WTC11 (cell line): ENCODE measurements around the gene STAG1. TPM values are rescaled to one million over a fixed set of nuclear protein-coding genes. Genes with fewer than 3 reads are reported as not detected.

Experiments used
- ATAC-seq: fragments of 200-7000 bp; cut with Tn5 transposase; 2 replicates; pipeline ENCODE4 v1.10.0; 2021; ENCODE audit warnings: mild to moderate bottlenecking, moderate library complexity
- CTCF ChIA-PET: fragments of 300-600 bp; sonication (Branson Sonifier 250); formaldehyde crosslinking; loops from one replicate; lab custom pipeline; 2021; ENCODE audit warnings: antibody characterized with exemption; lab: Charles Lee
- POLR2A ChIA-PET: fragments of 350-600 bp; sonication (Branson Sonifier 250); formaldehyde crosslinking; loops from one replicate; lab custom pipeline; 2021; ENCODE audit warnings: antibody characterized with exemption; lab: Charles Lee
- DNase-seq: peaks from one replicate; pipeline ENCODE4 v3.0.0; 2021; ENCODE audit warnings: low spot score
- H3K27ac Mint-ChIP-seq: 2 replicates; pipeline ENCODE4 v1.8.0; 2021; ENCODE audit warnings: mixed read lengths
- H3K27me3 Mint-ChIP-seq: 2 replicates; pipeline ENCODE4 v1.8.0; 2021; ENCODE audit warnings: low read depth, mild to moderate bottlenecking, moderate library complexity, mixed read lengths
- H3K36me3 Mint-ChIP-seq: 2 replicates; pipeline ENCODE4 v1.8.0; 2021; ENCODE audit warnings: mixed read lengths
- H3K4me1 Mint-ChIP-seq: 2 replicates; pipeline ENCODE4 v1.8.0; 2022; ENCODE audit warnings: mixed read lengths
- H3K4me3 Mint-ChIP-seq: 2 replicates; pipeline ENCODE4 v1.8.0; 2021; ENCODE audit warnings: mild to moderate bottlenecking, moderate library complexity, mixed read lengths
- H3K9me3 Mint-ChIP-seq: 2 replicates; pipeline ENCODE4 v1.8.0; 2021; ENCODE audit warnings: mixed read lengths
- CREB1 ChIP-seq: sonication (generic); formaldehyde crosslinking; IDR thresholded peaks from 2 replicates; pipeline ENCODE4 v1.8.0; 2023; ENCODE audit warnings: mild to moderate bottlenecking, missing genetic modification reagents
- FOXJ3 ChIP-seq: sonication (generic); formaldehyde crosslinking; IDR thresholded peaks from 2 replicates; pipeline ENCODE4 v1.9.0; 2021; ENCODE audit warnings: missing genetic modification reagents, mild to moderate bottlenecking, borderline replicate concordance
- GRHL2 ChIP-seq: fragments of 250-450 bp; sonication (Bioruptor Pico); IDR thresholded peaks from 2 replicates; pipeline ENCODE4 v1.8.0; 2022; ENCODE audit warnings: mild to moderate bottlenecking, moderate library complexity; ENCODE audit not compliant: insufficient replicate concordance, severe bottlenecking
- HMGA2 ChIP-seq: fragments of 250-450 bp; sonication (Bioruptor Pico); IDR thresholded peaks from 2 replicates; pipeline ENCODE4 v1.4.0; 2021; ENCODE audit warnings: mild to moderate bottlenecking, moderate library complexity
- MXD4 ChIP-seq: fragments of 250-450 bp; sonication (Bioruptor Pico); IDR thresholded peaks from 2 replicates; pipeline ENCODE4 v1.8.0; 2021; ENCODE audit warnings: mild to moderate bottlenecking, moderate library complexity, borderline replicate concordance
- NFE2L1 ChIP-seq: sonication (generic); formaldehyde crosslinking; IDR thresholded peaks from 2 replicates; pipeline ENCODE4 v1.8.1; 2023; ENCODE audit warnings: missing genetic modification reagents
- NFYB ChIP-seq: sonication (generic); formaldehyde crosslinking; conservative IDR thresholded peaks from 2 replicates; pipeline ENCODE4 v1.8.0; 2022; ENCODE audit warnings: low read depth, missing genetic modification reagents
- NR1H2 ChIP-seq: sonication (generic); formaldehyde crosslinking; IDR thresholded peaks from 2 replicates; pipeline ENCODE4 v1.9.0; 2021; ENCODE audit warnings: mild to moderate bottlenecking, moderate library complexity, missing genetic modification reagents
- RELA ChIP-seq: sonication (generic); formaldehyde crosslinking; IDR thresholded peaks from 2 replicates; pipeline ENCODE4 v1.8.1; 2022; ENCODE audit warnings: missing genetic modification reagents, mild to moderate bottlenecking, borderline replicate concordance
- SMAD4 ChIP-seq: sonication (generic); formaldehyde crosslinking; IDR thresholded peaks from 2 replicates; pipeline ENCODE4 v1.8.0; 2022; ENCODE audit warnings: mild to moderate bottlenecking, missing genetic modification reagents
- TCF7 ChIP-seq: sonication (generic); formaldehyde crosslinking; IDR thresholded peaks from 2 replicates; pipeline ENCODE4 v1.8.0; 2022; ENCODE audit warnings: mild to moderate bottlenecking, low read depth, missing genetic modification reagents, moderate library complexity
- ZBTB21 ChIP-seq: sonication (generic); formaldehyde crosslinking; IDR thresholded peaks from 2 replicates; pipeline ENCODE4 v1.8.1; 2023; ENCODE audit warnings: mild to moderate bottlenecking, missing genetic modification reagents, borderline replicate concordance
- ZNF121 ChIP-seq: sonication (generic); formaldehyde crosslinking; IDR thresholded peaks from 2 replicates; pipeline ENCODE4 v1.8.0; 2023; ENCODE audit warnings: missing genetic modification reagents
- total RNA-seq: library from RNA; stranded (reverse); gene quantifications from 3 replicates; pipeline ENCODE4 v1.2.3, GENCODE V29; 2021
- TF ChIP-seq, protein P1 (sequence below): sonication (generic); formaldehyde crosslinking; IDR thresholded peaks from 2 replicates; pipeline ENCODE4 v1.8.0; 2023; ENCODE audit warnings: mild to moderate bottlenecking, missing genetic modification reagents
- TF ChIP-seq, protein P2 (sequence below): sonication (generic); formaldehyde crosslinking; IDR thresholded peaks from 2 replicates; pipeline ENCODE4 v1.8.1; 2023; ENCODE audit warnings: mild to moderate bottlenecking, moderate library complexity, missing genetic modification reagents
- TF ChIP-seq, protein P3 (sequence below): sonication (generic); formaldehyde crosslinking; IDR thresholded peaks from 2 replicates; pipeline ENCODE4 v1.8.1; 2022; ENCODE audit warnings: missing genetic modification reagents, borderline replicate concordance
- TF ChIP-seq, protein P4 (sequence below): sonication (generic); formaldehyde crosslinking; IDR thresholded peaks from 2 replicates; pipeline ENCODE4 v1.8.0; 2022; ENCODE audit warnings: mild to moderate bottlenecking, missing genetic modification reagents
- TF ChIP-seq, protein P5 (sequence below): fragments of 250-450 bp; sonication (Bioruptor Pico); IDR thresholded peaks from 2 replicates; pipeline ENCODE4 v1.9.0; 2021; ENCODE audit warnings: mild to moderate bottlenecking
- TF ChIP-seq, protein P6 (sequence below): sonication (generic); formaldehyde crosslinking; conservative IDR thresholded peaks from 2 replicates; pipeline ENCODE4 v1.8.1; 2022; ENCODE audit warnings: mild to moderate bottlenecking, missing genetic modification reagents
- TF ChIP-seq, protein P7 (sequence below): sonication (generic); formaldehyde crosslinking; IDR thresholded peaks from 2 replicates; pipeline ENCODE4 v1.8.1; 2023; ENCODE audit warnings: mild to moderate bottlenecking, missing genetic modification reagents, moderate library complexity
- TF ChIP-seq, protein P8 (sequence below): fragments of 250-450 bp; sonication (Bioruptor Pico); conservative IDR thresholded peaks from 2 replicates; pipeline ENCODE4 v1.9.0; 2021; ENCODE audit warnings: mild to moderate bottlenecking
- TF ChIP-seq, protein P9 (sequence below): sonication (generic); formaldehyde crosslinking; IDR thresholded peaks from 2 replicates; pipeline ENCODE4 v1.8.0; 2022; ENCODE audit warnings: mild to moderate bottlenecking, missing genetic modification reagents

The STAG1 gene
- total RNA-seq, 1 experiment from 2014 or later: 20.7 TPM

DNA sequence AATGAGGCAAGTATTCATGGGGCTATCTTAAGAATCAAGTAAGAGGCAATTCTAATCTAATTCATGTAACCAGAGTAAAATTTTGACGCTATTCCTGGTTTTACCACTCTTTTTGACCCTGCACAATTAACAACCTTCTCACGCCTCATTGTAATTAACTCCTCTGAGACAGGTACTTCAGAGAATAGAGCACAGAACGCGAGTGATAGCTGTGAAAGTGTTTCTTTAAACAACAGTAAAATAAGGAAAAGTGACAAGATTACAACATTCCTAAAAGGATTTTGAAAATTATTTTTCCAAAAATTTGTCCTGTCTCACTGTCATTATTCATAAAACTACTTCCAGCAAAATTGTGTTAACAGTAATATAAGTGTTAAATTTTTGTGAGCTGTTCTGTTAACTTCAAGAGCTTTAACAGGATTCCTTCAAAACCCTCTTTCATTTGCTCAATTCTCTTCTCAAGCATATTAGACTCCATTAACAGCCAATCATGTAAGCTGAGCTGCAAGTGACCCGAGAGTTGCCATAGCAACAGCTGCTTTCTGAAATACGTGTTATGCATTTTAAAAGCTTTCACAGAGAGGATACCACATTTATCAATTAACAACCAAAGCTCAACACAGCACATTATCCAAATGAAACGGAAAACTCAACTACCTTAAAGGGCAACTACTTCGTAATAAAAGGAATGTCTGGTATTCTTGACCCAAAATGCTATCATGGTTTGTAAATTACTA is 93.1 kb downstream of the STAG1 start (continued):
- TF ChIP-seq, protein P1, sequence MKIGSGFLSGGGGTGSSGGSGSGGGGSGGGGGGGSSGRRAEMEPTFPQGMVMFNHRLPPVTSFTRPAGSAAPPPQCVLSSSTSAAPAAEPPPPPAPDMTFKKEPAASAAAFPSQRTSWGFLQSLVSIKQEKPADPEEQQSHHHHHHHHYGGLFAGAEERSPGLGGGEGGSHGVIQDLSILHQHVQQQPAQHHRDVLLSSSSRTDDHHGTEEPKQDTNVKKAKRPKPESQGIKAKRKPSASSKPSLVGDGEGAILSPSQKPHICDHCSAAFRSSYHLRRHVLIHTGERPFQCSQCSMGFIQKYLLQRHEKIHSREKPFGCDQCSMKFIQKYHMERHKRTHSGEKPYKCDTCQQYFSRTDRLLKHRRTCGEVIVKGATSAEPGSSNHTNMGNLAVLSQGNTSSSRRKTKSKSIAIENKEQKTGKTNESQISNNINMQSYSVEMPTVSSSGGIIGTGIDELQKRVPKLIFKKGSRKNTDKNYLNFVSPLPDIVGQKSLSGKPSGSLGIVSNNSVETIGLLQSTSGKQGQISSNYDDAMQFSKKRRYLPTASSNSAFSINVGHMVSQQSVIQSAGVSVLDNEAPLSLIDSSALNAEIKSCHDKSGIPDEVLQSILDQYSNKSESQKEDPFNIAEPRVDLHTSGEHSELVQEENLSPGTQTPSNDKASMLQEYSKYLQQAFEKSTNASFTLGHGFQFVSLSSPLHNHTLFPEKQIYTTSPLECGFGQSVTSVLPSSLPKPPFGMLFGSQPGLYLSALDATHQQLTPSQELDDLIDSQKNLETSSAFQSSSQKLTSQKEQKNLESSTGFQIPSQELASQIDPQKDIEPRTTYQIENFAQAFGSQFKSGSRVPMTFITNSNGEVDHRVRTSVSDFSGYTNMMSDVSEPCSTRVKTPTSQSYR (CRISPR knock-in tag): no peak
- TF ChIP-seq NFE2L1 (no peak), CREB1 (no peak), ZNF121 (CRISPR knock-in tag) (no peak)

DNA sequence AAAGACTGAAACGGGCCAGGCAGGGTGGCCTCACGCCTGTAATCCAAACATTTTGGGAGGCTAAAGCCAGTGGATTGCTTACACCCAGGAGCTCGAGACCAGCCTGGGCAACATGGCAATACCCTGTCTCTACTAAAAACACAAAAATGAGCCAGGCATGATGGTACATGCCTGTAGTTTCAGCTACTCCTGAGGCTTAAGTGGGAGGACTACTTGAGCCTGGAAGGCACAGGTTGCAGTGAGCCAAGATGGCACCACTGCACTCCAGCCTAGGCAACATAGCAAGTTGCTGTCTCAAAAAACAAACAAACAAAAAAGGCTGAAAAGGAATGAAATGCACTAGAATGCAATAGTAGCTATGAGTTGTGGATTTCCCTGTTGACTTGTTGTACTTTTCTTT is 94.7 kb downstream of the STAG1 start:
- DNase-seq (no peak), ATAC-seq (no peak)
- peaks cover 13% of the 10 kb centered on the region for H3K4me1 Mint-ChIP-seq
- CTCF ChIA-PET: no interaction called here
- TF ChIP-seq, protein P2, sequence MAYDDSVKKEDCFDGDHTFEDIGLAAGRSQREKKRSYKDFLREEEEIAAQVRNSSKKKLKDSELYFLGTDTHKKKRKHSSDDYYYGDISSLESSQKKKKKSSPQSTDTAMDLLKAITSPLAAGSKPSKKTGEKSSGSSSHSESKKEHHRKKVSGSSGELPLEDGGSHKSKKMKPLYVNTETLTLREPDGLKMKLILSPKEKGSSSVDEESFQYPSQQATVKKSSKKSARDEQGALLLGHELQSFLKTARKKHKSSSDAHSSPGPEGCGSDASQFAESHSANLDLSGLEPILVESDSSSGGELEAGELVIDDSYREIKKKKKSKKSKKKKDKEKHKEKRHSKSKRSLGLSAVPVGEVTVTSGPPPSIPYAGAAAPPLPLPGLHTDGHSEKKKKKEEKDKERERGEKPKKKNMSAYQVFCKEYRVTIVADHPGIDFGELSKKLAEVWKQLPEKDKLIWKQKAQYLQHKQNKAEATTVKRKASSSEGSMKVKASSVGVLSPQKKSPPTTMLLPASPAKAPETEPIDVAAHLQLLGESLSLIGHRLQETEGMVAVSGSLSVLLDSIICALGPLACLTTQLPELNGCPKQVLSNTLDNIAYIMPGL (CRISPR knock-in tag): no peak
- TF ChIP-seq, protein P3, sequence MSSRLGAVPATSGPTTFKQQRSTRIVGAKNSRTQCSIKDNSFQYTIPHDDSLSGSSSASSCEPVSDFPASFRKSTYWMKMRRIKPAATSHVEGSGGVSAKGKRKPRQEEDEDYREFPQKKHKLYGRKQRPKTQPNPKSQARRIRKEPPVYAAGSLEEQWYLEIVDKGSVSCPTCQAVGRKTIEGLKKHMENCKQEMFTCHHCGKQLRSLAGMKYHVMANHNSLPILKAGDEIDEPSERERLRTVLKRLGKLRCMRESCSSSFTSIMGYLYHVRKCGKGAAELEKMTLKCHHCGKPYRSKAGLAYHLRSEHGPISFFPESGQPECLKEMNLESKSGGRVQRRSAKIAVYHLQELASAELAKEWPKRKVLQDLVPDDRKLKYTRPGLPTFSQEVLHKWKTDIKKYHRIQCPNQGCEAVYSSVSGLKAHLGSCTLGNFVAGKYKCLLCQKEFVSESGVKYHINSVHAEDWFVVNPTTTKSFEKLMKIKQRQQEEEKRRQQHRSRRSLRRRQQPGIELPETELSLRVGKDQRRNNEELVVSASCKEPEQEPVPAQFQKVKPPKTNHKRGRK (CRISPR knock-in tag): no peak
- TF ChIP-seq, protein P4, sequence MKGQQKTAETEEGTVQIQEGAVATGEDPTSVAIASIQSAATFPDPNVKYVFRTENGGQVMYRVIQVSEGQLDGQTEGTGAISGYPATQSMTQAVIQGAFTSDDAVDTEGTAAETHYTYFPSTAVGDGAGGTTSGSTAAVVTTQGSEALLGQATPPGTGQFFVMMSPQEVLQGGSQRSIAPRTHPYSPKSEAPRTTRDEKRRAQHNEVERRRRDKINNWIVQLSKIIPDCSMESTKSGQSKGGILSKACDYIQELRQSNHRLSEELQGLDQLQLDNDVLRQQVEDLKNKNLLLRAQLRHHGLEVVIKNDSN (CRISPR knock-in tag): no peak
- TF ChIP-seq, protein P5, sequence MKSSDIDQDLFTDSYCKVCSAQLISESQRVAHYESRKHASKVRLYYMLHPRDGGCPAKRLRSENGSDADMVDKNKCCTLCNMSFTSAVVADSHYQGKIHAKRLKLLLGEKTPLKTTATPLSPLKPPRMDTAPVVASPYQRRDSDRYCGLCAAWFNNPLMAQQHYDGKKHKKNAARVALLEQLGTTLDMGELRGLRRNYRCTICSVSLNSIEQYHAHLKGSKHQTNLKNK (CRISPR knock-in tag): no peak
- TF ChIP-seq TCF7 (CRISPR knock-in tag) (no peak), ZBTB21 (CRISPR knock-in tag) (no peak), CREB1 (no peak), SMAD4 (no peak), NR1H2 (no peak), MXD4 (no peak), FOXJ3 (no peak), GRHL2 (CRISPR knock-in tag) (no peak), NFYB (CRISPR knock-in tag) (no peak), HMGA2 (CRISPR knock-in tag) (no peak), RELA (CRISPR knock-in tag) (no peak)
- TF ChIP-seq, protein P6, sequence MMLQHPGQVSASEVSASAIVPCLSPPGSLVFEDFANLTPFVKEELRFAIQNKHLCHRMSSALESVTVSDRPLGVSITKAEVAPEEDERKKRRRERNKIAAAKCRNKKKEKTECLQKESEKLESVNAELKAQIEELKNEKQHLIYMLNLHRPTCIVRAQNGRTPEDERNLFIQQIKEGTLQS: no peak
- TF ChIP-seq, protein P7, sequence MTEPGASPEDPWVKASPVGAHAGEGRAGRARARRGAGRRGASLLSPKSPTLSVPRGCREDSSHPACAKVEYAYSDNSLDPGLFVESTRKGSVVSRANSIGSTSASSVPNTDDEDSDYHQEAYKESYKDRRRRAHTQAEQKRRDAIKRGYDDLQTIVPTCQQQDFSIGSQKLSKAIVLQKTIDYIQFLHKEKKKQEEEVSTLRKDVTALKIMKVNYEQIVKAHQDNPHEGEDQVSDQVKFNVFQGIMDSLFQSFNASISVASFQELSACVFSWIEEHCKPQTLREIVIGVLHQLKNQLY: no peak
- TF ChIP-seq, protein P8, sequence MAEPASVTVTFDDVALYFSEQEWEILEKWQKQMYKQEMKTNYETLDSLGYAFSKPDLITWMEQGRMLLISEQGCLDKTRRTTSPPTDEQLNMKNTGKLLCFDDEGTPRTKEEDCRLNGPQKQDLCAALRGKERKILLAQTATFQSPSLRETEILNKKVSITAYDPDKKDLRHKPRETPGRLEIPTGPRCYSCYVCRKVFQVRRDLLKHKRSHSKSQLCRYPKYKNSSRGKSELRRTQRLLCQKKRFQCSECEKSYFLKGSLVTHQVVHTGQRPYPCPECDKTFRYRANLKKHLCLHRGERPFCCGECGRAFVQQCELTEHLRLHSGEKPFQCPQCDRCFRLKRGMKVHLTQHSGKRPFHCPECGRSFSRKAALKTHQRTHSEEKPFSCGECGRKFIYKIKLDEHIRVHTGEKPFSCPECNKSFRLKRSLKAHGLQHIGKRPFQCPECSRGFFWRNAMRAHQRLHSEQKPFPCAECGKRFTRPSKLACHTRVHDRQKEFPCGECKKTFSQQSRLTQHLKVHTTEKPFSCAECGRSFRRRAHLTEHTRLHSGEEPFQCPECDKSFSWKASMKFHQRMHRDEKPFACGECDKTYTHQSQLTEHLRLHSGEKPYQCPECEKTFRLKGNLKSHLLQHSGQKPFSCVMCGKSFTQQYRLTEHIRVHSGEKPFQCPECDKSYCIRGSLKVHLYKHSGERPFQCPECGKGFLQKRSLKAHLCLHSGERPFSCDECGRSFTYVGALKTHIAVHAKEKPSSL: no peak
- TF ChIP-seq, protein P9, sequence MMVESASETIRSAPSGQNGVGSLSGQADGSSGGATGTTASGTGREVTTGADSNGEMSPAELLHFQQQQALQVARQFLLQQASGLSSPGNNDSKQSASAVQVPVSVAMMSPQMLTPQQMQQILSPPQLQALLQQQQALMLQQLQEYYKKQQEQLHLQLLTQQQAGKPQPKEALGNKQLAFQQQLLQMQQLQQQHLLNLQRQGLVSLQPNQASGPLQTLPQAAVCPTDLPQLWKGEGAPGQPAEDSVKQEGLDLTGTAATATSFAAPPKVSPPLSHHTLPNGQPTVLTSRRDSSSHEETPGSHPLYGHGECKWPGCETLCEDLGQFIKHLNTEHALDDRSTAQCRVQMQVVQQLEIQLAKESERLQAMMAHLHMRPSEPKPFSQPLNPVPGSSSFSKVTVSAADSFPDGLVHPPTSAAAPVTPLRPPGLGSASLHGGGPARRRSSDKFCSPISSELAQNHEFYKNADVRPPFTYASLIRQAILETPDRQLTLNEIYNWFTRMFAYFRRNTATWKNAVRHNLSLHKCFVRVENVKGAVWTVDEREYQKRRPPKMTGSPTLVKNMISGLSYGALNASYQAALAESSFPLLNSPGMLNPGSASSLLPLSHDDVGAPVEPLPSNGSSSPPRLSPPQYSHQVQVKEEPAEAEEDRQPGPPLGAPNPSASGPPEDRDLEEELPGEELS: no peak
- peaks cover 26% of the 10 kb centered on the region for H3K9me3 Mint-ChIP-seq
- peaks cover 22% of the 10 kb centered on the region for H3K36me3 Mint-ChIP-seq
- POLR2A ChIA-PET: interaction anchor here (0.6 kb wide), 1 partner anchor 76 kb away, joined by 3 read pairs; no protein-coding TSS in a partner anchor
- H3K4me3 Mint-ChIP-seq: no peak overlapping the region
- H3K27me3 Mint-ChIP-seq: no peaks in the 10 kb centered on the region
- no peak overlapping the region for H3K27ac Mint-ChIP-seq
